ENCODE data around the gene GPR52.
"Not testable (repeated sequence)": the region's sequence is repeated elsewhere in the genome, so short reads cannot be mapped to it uniquely, and the experiment has no call there.

GPR52 gene

GRCh38 chr1:174447866-174448530 is at the start of gene GPR52:
Gene GPR52, plus strand, starts transcription at chr1:174447964. Its CDS starts 148 bp downstream, at chr1:174448112.
- no peak for DNase-seq

DNA sequence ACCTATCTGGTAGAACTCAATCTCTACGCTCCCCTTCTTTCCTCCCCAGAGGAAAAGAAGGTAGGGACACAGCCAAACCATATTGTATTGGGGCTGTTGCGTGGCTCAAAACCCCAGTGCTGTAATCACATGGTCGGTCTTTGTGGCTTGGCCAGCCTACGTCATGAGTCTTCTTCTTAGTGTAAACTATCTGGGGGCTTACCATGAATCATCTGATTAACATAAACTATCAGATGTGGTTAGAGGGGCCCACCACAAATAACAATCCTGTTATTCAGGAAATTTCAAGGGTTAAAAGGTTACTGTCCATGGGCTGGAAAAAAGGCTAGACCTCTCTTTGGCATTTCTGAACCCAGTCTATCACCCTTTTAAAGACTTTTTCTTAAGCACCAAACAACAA is 49.5 kb upstream of the GPR52 start:
- DNase-seq = no peak

- DNase-seq = no peak
Measured at GRCh38 chr1:174399211-174399610, 48.6 kb upstream of the GPR52 start.

- DNase-seq = no peak
Measured at GRCh38 chr1:174401075-174401474, 46.7 kb upstream of the GPR52 start.

DNA sequence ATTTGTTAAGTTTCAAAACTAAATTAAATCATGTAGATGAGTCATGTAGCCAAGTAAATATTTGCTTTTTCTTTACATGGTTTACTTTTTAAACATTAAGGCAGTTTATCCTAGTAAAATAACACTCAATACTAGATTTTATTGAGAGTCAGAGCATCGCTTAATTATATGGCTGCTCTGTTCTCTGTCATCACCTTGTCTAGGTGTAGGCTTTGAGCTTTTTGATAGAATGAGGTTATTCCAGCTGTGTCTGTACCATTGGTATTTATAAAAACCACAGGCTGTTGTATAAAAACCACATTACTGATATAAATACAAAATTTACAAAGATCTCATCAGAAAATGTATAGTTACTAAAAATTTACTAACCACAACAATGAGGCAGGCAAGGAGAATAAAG is 42.5 kb upstream of the GPR52 start:
- DNase-seq = no peak

DNA sequence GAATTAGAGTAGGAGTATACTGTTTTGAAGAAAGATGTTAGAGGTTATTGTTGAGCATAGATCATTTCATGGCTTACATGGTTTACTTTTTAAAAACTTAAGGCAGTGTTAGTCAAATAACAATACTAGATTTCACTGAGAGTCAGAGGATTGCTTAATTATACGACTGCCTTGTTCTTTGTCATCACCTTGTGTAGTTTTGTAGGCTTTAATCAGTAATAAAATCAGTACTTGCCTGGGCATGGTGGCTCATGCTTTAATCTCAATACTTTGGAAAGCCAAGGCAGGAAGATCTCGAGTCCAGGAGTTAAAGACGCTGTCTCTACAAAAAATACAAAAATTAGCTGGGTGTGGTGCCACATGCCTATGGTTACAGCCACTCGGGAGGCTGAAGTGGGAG is 41.3 kb upstream of the GPR52 start:
- DNase-seq = no peak

GRCh38 chr1:174407665-174408064 is 40.1 kb upstream of the GPR52 start:
- no peak for DNase-seq

DNA sequence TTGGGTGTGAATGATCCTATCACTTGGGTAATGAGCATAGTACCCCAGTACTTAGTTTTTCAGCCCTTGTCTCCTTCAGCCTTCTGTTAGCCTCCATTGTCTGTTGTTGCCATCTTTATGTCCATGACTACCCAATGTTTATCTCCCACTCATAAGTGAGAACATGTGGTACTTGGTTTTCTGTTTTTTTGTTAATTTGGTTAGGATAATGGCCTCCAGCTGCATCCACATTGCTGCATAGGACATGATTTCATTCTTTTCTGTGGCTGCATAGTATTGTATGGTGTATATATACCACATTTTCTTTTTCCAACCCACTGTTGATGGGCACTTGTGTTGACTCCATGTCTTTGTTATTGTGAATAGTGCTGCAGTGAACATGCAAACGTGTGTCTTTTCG is 39.6 kb upstream of the GPR52 start:
- no peak for DNase-seq

DNA sequence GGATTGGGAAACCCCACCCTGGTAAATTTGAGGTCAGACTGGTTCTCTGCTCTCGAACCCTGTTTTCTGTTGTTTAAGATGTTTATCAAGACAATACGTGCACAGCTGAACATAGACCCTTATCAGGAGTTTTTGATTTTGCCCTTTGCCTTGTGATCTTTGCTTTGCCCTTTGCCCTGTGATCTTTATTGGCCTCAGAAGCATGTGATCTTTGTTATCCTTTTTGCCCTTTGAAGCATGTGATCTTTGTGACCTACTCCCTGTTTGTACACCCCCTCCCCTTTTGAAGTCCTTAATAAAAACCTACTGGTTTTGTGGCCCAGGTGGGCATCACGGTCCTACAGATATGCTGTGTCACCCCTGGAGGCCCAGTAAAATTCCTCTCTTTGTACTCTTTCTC is 38.0 kb upstream of the GPR52 start:
- DNase-seq = not testable (repeated sequence)

DNA sequence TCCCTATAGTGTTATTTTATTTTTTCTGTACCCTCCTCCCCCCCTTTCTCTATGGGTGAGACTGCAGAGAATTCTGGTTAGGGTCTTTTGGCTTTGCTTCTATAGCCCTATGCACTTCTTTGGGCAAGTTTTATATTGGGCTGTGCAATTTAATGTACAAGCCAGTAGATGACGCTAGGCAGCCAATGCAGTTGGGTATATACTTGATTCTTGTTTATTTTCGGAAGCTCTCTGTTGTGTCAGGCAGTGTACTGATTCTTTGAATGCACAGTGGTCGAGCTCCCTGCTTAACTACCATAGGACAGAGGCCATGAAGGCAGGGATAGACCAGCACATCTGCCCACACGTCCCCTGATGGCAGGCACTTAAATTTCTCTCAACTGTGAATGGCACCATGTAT is 34.1 kb upstream of the GPR52 start:
- DNase-seq = no peak

GRCh38 chr1:174414203-174414602 is 33.6 kb upstream of the GPR52 start:
- no peak for DNase-seq

GRCh38 chr1:174415506-174415905 is 32.3 kb upstream of the GPR52 start:
- DNase-seq = no peak

DNA sequence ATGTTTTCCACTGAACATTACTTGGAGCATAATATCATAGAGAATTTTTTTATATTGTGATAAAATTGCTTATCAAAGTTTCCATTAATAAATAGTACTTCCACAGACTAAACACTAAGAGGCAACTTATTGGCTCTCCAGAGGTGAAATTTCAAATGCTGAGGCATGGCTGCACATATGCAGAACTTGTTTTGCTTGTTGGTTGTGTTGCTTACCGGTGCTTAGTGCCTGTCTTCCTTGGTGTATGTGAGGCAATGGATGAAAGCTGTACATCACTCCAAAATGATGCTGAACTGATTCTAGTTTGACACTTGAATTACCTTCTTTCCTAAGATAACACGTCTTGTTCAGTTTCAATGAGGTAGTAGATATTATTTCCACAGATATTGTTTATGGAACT is 29.8 kb upstream of the GPR52 start:
- DNase-seq = no peak

DNA sequence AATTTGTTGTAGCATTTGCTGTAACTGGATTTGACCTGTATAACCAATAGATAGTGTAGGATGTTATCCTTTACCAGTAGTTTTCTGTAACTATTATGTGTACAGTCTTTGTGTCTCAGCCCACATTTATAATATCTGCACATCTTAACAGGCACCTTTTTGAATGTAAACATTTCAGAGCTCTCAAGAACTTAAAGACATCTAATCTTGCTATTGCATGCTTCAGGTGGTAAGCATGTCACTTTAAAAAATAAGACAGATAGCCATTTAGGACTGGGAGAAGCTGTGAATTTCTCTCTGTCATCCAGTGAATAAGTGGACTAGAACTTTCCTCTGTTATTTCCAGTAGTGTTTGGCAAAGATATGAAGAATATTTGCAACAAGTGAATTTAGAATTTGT is 22.6 kb upstream of the GPR52 start:
- DNase-seq = no peak

GRCh38 chr1:174426153-174426552 is 21.6 kb upstream of the GPR52 start:
- no peak for DNase-seq

DNA sequence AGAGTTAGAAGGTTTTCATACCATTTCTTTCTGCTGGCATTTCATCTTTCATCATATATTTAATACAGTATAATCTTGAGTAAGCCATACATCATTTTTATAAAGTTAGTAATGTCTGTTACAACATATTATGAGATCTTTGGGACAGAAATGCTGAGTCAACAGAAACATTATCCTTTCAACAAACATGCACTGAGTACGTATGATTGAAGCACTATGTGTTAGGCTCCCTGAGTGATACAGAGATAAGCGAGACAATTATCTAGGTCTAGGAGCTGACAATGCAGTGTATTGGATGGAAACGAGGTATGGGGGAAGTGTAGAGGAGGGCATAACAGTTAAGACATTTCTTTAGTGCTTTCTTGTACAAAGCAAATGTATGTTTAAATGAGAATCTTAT is 19.7 kb upstream of the GPR52 start:
- DNase-seq = no peak

- DNase-seq = no peak
Measured at GRCh38 chr1:174428739-174429138, 19.0 kb upstream of the GPR52 start.

- DNase-seq = no peak
Measured at GRCh38 chr1:174433451-174433850, 14.3 kb upstream of the GPR52 start.

GRCh38 chr1:174445351-174445750 is 2.4 kb upstream of the GPR52 start:
- DNase-seq = no peak

DNA sequence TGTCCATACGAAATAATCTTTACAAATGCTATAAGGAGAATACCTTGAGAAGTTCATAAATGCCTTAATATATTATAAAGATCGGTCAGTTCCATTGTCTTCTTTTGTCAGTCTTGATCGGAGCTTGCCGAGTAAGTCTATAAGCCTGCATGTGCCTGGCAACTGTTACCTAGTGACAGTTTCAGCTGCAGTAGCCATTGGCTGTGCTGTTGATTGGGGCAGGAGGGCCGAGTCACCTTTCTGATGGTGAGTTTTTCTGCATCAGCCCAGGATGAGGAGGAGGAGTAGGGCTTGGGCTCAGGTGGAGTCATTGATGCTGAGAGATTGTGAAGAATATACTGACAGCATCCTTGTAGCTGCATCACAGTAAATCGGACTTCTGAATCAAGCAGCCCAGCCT is 1.9 kb upstream of the GPR52 start:
- no peak for DNase-seq

- no peak for DNase-seq
Measured at GRCh38 chr1:174448531-174448883, 743 bp downstream of the GPR52 start.

- no peak for DNase-seq
Measured at GRCh38 chr1:174448974-174449373, 1.2 kb downstream of the GPR52 start.

DNA sequence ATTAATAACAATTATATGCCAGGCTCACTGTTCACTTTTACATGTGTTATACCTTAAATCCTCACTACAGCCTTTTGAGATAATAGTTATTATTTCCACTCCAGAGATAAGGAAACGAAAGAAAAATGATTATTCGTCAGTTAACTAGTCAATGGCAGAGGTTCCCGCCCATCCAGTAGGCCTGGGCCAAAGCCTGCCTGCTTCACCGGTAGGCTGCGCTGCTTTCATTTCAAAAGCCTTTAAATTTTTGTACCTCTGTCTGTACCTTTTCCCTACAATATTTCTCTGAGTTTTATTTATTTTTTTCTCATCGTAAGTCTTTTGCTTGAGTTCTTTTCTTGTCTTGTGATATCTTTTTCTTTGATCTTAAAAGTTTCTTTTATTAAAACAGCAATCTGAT is 3.6 kb downstream of the GPR52 start:
- no peak for DNase-seq

GRCh38 chr1:174465855-174466254 is 18.1 kb downstream of the GPR52 start:
- DNase-seq = no peak

GRCh38 chr1:174466607-174467006 is 18.8 kb downstream of the GPR52 start:
- no peak for DNase-seq

GRCh38 chr1:174469052-174469451 is 21.3 kb downstream of the GPR52 start:
- no peak for DNase-seq

All from stimulated activated CD4-positive, alpha-beta T cell treated with anti-CD3 and anti-CD28 coated beads, Interleukin-1b, Interleukin-23, amount 100 ng/mL, for 48 hours (primary cell).